Gastrocnemius medialis (tissue), 4 donors: ENCODE measurements around the gene CEP104. TPM values are rescaled to one million over a fixed set of nuclear protein-coding genes. Genes with fewer than 3 reads are reported as not detected.

ENCODE experiments used
- ATAC-seq, 2 donors: fragments of 150-250 bp; one replicate each; pipeline ENCODE4 v1.9.1; 2016
- DNase-seq, 2 donors: peaks; one replicate each; pipeline ENCODE4 v3.0.0-alpha.2; 2019
- H3K27ac ChIP-seq, 4 donors: fragments of 200-600 bp; sonication (generic); 1 replicate in 1 of 4; 2 replicates in 3 of 4; pipeline ENCODE4 v1.5.1; 2016 to 2018; ENCODE audit warnings: mild to moderate bottlenecking in 2 of 4, moderate library complexity in 1 of 4
- H3K27me3 ChIP-seq, 3 donors: fragments of 200-600 bp; sonication (generic) in 2 of 3; 1 replicate in 1 of 3; 2 replicates in 2 of 3; pipeline versions ENCODE4 v1.5.1 to v1.6.0; 2016 to 2019; ENCODE audit warnings: mild to moderate bottlenecking in 1 of 3, moderate library complexity in 1 of 3
- H3K36me3 ChIP-seq, 2 donors: fragments of 200-600 bp; sonication (generic) in 1 of 2; one replicate each; pipeline ENCODE4 v1.5.1; 2017 to 2018
- H3K4me1 ChIP-seq, 2 donors: fragments of 200-600 bp; sonication (generic) in 1 of 2; one replicate each; pipeline ENCODE4 v1.5.1; 2016 to 2017; ENCODE audit warnings: mild to moderate bottlenecking in 2 of 2
- H3K4me3 ChIP-seq, 4 donors: fragments of 200-600 bp; sonication (generic) in 3 of 4; 1 replicate in 1 of 4; 2 replicates in 3 of 4; pipeline ENCODE4 v1.5.1; 2016 to 2019; ENCODE audit warnings: mild to moderate bottlenecking in 2 of 4
- H3K9me3 ChIP-seq, 3 donors: fragments of 200-600 bp; sonication (generic) in 2 of 3; 1 replicate in 1 of 3; 2 replicates in 2 of 3; pipeline ENCODE4 v1.5.1; 2016 to 2019
- POLR2A ChIP-seq, 2 donors: fragments of 450-650 bp; IDR thresholded peaks; one replicate each; pipeline ENCODE4 v1.6.1; 2017; ENCODE audit warnings: antibody characterized with exemption in 2 of 2, mild to moderate bottlenecking in 2 of 2, moderate library complexity in 2 of 2
- in situ Hi-C, 4 donors: fragments of 200-750 bp; cut with MboI; loops; one replicate each; pipeline versions ENCODE4 v1.15.0 to v1.8.0; 2017; ENCODE audit warnings: low sequenced_read_pairs in 4 of 4
- intact Hi-C: fragments of 100-400 bp; cut with DNase I; formaldehyde crosslinking; loops from one replicate; pipeline ENCODE4 v1.15.1; 2023; ENCODE audit warnings: low total_unique reads
- total RNA-seq, 4 donors: library from RNA; depleted of rRNA; stranded (reverse); fragments of >200 nt; gene quantifications; one replicate each; pipeline versions ENCODE4 v1.1.0 to v1.2.3, GENCODE V29; 2016
- TF ChIP-seq, protein P1 (sequence below), 5 experiments: fragments of 450-650 bp in 3 of 5; fragments of 200-600 bp in 2 of 5; sonication (generic) in 2 of 5; IDR thresholded peaks in 4 of 5; conservative IDR thresholded peaks in 1 of 5; 1 replicate in 4 of 5; 2 replicates in 1 of 5; pipeline ENCODE4 v1.5.1; 2016 to 2019; ENCODE audit warnings: antibody characterized with exemption in 5 of 5, mild to moderate bottlenecking in 3 of 5, moderate library complexity in 3 of 5

The CEP104 gene
- total RNA-seq, 4 donors from 2014 or later = 16.6 to 39.0 (median 21.9) TPM

- no peak for TF ChIP-seq POLR2A (IDR thresholded peaks at IDR 0.05)
- TF ChIP-seq, protein P1, sequence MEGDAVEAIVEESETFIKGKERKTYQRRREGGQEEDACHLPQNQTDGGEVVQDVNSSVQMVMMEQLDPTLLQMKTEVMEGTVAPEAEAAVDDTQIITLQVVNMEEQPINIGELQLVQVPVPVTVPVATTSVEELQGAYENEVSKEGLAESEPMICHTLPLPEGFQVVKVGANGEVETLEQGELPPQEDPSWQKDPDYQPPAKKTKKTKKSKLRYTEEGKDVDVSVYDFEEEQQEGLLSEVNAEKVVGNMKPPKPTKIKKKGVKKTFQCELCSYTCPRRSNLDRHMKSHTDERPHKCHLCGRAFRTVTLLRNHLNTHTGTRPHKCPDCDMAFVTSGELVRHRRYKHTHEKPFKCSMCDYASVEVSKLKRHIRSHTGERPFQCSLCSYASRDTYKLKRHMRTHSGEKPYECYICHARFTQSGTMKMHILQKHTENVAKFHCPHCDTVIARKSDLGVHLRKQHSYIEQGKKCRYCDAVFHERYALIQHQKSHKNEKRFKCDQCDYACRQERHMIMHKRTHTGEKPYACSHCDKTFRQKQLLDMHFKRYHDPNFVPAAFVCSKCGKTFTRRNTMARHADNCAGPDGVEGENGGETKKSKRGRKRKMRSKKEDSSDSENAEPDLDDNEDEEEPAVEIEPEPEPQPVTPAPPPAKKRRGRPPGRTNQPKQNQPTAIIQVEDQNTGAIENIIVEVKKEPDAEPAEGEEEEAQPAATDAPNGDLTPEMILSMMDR (IDR thresholded peaks at IDR 0.05 in 4 of 5, conservative IDR thresholded peaks at IDR 0.05 in 1 of 5) = no peak
- no peaks in the 10 kb centered on the region for H3K9me3 ChIP-seq
- no peak overlapping the region for H3K27ac ChIP-seq
- ATAC-seq (no peak), DNase-seq (no peak)
- peaks cover under 1 to 2% of the 10 kb centered on the region in 2 donors for H3K4me1 ChIP-seq
- no peak overlapping the region for H3K4me3 ChIP-seq
- intact Hi-C loops (no loop called here), in situ Hi-C loops (no loop called here)
- no peaks in the 10 kb centered on the region for H3K27me3 ChIP-seq
- H3K36me3 ChIP-seq = peaks cover 0 to 6% of the 10 kb centered on the region in 2 donors
Measured at GRCh38 chr1:3863231-3863935, 6.4 kb upstream of the CEP104 start.

DNA sequence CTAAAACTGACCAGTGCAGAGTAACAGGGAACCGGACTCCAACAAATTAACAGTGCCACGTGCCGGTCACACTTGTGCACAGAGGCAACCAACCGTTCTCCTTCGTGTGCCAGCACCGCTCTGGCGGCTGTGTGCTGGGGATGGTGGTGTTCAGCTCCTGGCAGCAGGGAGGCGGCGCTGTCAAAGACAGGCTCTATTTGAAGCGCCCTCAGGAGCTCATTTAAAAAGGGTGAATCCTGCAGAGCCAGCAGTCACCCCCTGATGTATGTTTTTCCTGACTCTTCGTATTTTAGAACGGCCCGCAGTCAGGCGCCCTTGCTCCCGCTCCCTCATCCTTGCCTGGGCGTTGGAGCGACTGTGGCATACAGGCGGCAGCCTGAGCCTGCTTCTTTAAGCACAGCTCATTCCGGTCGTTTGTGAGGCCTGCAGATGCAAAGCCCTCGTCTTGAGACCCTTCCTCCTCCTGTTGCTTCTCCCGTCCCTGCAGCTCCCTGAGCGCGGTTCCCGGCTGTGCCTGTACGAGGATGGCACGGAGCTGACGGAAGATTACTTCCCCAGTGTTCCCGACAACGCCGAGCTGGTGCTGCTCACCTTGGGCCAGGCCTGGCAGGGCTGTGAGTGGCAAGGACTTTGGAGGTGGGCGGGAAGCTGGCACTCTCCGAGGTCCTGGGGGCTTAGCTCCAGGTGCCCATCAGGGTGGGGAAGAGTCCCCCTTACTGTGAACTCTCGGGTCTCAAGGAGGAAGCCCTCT is 1.4 kb upstream of the CEP104 start:
- Histone ChIP-seq H3K27ac (peak overlapping the region in 2 of 4 donors; percentile 83 to 84), H3K4me1 (peaks cover 19 to 22% of the 10 kb centered on the region in 2 donors), H3K27me3 (no peaks in the 10 kb centered on the region), H3K4me3 (peak overlapping the region; percentile 66 to 92 (median 84)), H3K9me3 (no peaks in the 10 kb centered on the region), H3K36me3 (no peaks in the 10 kb centered on the region)
- DNase-seq = no peak
- ATAC-seq = no peak
- in situ Hi-C loops (no loop called here), intact Hi-C loops (loop anchor here (5.0 kb wide), 1 partner anchor 61 kb away; the partner anchor contains the start of gene LRRC47)
- no peak for TF ChIP-seq POLR2A (IDR thresholded peaks at IDR 0.05)
- TF ChIP-seq, protein P1 (IDR thresholded peaks at IDR 0.05 in 4 of 5, conservative IDR thresholded peaks at IDR 0.05 in 1 of 5) = no peak

DNA sequence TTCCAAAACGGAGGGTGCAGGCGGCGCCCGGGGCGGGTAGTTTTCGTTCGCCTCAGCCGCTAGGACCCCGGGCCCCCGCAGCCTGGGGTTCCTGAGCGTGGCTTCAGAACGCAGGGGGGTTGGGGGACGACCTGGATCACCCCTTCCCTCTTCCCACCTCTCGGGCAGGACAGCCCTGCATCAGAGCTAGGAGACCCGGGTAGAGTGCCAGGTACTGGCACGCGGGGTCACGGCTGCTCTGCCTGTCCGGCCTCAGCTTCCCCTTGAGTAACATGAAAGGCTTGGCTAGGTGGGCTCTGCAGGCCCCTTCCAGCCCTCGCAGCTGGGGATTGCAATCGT is 749 bp upstream of the CEP104 start:
- ATAC-seq (no peak), DNase-seq (no peak)
- TF ChIP-seq POLR2A (IDR thresholded peaks at IDR 0.05) = no peak
- TF ChIP-seq, protein P1 (IDR thresholded peaks at IDR 0.05 in 4 of 5, conservative IDR thresholded peaks at IDR 0.05 in 1 of 5) = no peak
- Histone ChIP-seq H3K36me3 (no peaks in the 10 kb centered on the region), H3K27ac (peak overlapping the region; percentile 78 to 87 (median 84)), H3K4me3 (peak overlapping the region; percentile 66 to 92 (median 84)), H3K9me3 (no peaks in the 10 kb centered on the region), H3K4me1 (peaks cover 19 to 22% of the 10 kb centered on the region in 2 donors), H3K27me3 (no peaks in the 10 kb centered on the region)
- in situ Hi-C loops = no loop called here
- intact Hi-C loops = loop anchor here (1.0 to 5.0 kb wide), 2 partner anchors 43 to 60 kb away; partner anchors contain the start of genes C1orf174 and LRRC47

GRCh38 chr1:3852711-3853485 is 4.1 kb downstream of the CEP104 start:
- in situ Hi-C loops = no loop called here
- ATAC-seq (no peak), DNase-seq (no peak)
- H3K36me3 ChIP-seq = peaks cover 0 to 27% of the 10 kb centered on the region in 2 donors
- intact Hi-C loops = no loop called here
- TF ChIP-seq, protein P1 (IDR thresholded peaks at IDR 0.05 in 4 of 5, conservative IDR thresholded peaks at IDR 0.05 in 1 of 5) = no peak
- no peak for TF ChIP-seq POLR2A (IDR thresholded peaks at IDR 0.05)
- H3K4me3 ChIP-seq = no peak overlapping the region
- H3K9me3 ChIP-seq = no peaks in the 10 kb centered on the region
- H3K4me1 ChIP-seq = peaks cover 12 to 17% of the 10 kb centered on the region in 2 donors
- no peak overlapping the region for H3K27ac ChIP-seq
- no peaks in the 10 kb centered on the region for H3K27me3 ChIP-seq
